GM18502 (cell line): ENCODE data around the gene ANK2.

ENCODE experiments used
- ATAC-seq: cut with Tn5 transposase; IDR thresholded peaks from one replicate; pipeline ENCODE4 v1.9.1; 2021; ENCODE audit warnings: mild to moderate bottlenecking; ENCODE audit not compliant: unreplicated experiment, poor library complexity

The ANK2 gene

DNA sequence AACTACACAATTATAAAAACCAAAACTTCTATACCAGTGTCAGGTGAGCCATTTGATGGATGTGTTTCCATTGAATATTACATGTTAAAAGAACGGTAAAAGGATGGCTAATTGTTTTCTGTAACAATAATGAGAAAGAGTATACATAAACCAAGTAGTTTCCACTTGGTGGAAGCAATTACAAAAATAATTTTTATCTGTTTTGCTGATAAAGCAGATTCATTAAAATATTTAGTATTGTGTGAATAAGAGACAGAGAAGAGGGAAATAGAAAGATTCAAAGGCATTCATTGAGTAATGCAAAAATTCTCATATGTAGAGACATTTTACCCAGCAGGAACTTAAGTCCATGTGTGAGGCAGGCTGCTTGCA, 95.7 kb downstream of the ANK2 start:
- ATAC-seq: no peak

DNA sequence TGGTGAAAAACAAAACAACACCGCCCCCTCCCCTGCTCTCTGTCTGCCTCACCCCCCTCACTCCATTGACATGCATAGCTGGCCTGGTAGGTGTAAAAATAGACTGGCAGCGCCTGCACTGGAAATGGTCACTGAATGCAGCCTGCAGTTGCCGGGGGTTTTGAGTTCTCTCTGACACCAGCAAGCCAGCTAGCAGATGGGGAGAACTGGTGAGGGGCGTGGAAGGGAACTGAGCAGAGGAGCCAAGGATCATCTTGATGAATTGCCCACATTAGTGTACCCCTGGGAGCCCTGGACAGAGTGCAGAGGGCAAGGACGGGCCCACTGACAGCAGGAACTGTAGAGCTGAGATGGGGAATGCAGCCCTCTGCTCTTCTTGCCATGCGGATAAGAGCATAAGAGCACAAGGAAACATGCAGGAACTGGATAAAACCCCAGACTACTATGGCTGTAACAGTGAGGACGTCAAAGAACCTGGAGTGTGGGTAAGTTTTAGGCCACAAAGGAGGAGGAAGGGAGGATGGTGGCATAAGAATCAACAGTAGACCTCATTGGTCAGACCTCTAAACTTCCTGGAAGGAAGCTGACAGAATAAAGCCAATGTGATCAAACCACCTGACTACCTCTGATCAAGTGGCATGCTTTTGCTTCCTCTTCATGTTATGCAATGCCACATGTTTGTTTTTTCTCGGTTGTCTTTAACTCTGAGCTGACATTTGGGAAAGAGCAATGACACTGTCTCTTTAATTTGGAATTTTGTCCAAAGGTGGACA, 96.3 kb downstream of the ANK2 start:
- ATAC-seq: no peak

- peak; percentile 79 for ATAC-seq
These were observed 97.5 kb downstream of the ANK2 start for GRCh38 chr4:113146876-113147358.

DNA sequence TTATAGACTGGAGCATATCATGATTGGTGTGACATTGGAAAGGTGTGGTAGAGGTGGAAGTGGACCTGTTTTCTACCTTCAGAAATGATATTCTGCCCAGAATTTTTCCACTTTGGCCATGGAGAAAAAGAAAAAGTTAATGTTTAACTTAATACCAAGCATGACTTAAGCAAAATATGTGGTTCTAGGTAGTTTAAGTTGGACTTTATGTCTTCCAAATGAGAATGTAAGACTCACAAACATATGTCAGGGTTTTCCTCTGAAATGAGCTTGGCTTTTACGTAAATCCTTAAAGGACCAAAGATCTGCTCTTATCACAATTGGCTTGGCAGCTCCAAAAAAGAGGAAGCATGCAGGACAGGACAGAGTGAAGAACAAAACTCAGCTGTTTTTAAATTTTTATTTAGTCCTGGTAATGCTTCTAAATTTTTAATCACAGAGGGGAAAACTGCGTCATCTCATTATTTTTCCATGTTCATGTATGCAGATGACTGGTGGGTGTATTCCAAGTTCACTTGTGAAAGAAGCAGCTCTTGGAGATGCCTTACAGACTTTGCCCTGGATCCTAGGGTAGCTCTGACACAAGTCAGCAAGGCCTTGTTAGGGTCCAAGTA, 98.2 kb downstream of the ANK2 start:
- no peak for ATAC-seq

GRCh38 chr4:113148925-113149324, 99.5 kb downstream of the ANK2 start:
- ATAC-seq: no peak

GRCh38 chr4:113153529-113154101, 104.2 kb downstream of the ANK2 start:
- ATAC-seq: no peak

DNA sequence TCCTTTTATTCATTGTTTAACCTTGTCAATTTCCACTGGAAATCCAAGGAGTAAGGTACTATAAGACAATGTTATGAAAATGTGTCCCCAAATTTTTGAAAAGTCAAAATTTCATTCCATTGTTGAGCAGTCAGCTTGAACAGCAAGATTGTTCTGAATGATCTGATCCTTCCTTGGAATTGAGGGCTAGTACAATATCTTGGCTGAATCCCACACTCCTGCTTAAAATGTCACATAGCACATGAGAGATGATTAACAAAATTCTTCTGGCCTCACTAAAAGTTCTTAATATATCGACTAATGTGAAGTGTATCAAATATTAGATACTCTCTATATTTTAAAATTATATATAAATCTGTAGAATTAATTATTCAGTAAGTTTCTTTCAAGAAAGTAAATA, 104.8 kb downstream of the ANK2 start:
- no peak for ATAC-seq

DNA sequence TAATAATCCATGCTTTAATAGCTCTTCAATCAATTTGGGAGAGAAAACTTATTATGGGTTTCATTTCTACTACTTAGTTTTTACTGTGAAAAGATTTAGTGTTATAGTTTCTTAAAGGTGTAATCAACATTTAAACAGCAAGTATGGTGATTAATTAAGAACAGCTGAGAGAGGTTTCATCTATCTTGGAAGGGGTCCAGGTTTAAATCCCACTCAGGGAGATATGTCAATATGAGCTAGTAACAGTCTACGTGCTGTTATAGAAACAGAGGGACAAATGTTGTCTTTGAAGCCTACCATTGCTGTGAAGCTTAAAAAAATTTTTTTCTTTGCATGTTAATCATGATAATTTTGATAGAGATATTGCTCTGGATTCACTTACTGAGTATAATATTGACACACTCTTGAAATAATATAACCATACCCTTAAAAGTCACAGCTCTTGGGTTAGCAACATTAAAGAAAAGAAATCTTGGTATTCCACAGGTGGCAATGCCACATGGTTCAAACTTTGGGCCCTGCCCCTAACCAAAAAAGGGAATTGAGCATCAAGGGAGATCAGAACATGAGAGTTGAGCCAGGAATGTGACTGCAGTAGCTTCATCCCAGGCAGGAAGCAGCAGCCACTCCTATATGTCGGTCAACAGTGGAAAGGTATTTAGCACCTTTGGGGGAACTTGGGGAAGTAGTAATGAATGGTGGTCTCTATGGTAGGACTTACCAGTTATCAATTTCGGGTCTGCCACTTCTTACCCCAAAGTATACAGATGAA, 107.8 kb downstream of the ANK2 start:
- no peak for ATAC-seq

GRCh38 chr4:113159942-113160545, 110.6 kb downstream of the ANK2 start:
- ATAC-seq: no peak

- ATAC-seq: no peak
These were observed 111.1 kb downstream of the ANK2 start for GRCh38 chr4:113160548-113160947.

DNA sequence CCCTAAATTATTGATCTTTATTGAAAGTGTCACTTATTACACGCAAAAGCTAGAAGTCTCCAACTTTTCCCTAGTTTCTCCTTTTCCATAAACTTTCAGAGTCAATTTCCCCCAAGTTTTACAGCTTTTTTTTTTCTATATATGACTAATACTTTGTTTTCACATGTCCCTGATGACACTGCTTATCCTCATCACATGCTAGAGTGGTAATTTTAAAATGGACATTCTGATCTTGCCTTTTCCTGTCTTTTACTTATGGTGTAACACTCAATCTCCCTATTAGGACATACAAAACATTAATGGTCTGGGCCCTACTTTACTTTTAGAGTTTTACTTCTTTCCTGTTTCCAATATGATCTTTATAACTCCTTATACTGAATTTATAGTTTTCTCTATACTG, 112.6 kb downstream of the ANK2 start:
- no peak for ATAC-seq

DNA sequence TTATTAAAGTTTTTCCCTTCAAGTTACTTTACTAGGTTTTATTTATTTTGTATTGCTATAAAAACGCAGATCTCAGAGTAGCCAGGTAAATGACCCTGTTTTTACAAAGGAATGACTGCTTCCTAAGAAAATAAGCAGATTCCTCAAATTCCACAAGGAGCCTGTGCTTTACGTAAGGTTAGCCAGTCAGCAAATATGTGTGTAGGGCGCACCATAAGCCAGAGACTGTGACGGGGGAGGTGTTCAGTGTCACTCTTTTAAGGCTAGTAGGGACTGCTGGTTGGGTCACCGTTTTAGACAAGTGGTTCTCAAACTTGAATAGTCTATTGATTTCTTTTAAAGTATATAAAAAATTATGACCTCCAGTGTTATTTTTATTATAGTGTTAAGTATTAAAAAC, 119.9 kb downstream of the ANK2 start:
- ATAC-seq: no peak

- ATAC-seq: no peak
These were observed 120.8 kb downstream of the ANK2 start for GRCh38 chr4:113170115-113170804.

DNA sequence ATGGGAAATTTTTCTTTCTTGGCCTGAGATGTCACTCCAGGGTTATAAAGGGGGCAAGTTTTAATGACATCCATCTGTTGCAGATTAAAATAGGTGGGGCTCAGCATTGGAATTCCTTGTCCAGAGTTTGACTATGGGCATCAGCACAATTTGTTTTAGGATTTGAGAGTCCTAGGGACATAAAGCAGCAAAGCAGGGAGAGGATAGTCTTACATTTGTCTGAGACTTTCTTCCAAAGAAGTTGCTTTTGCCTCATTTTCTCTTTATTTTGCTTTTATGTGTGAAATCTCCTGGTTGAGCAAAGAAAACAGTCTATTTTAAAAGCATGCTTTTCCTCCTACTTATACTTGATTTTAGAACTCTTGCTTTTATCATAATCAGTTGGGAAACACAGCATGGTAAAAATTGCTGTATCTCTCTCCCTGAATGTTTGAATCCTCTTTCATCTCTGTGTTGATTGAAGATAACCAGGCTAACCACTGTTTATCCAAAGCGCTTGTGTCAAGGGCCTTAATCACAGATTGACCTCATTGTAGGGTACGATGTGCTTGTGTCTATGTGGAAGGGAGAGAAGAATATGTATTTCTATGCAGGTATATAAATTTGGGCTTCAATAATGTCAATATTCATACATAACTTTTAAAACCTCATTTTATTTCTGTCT, 121.5 kb downstream of the ANK2 start:
- no peak for ATAC-seq

GRCh38 chr4:113173126-113173792, 123.8 kb downstream of the ANK2 start:
- ATAC-seq: no peak

- no peak for ATAC-seq
These were observed 124.4 kb downstream of the ANK2 start for GRCh38 chr4:113173793-113174264.

DNA sequence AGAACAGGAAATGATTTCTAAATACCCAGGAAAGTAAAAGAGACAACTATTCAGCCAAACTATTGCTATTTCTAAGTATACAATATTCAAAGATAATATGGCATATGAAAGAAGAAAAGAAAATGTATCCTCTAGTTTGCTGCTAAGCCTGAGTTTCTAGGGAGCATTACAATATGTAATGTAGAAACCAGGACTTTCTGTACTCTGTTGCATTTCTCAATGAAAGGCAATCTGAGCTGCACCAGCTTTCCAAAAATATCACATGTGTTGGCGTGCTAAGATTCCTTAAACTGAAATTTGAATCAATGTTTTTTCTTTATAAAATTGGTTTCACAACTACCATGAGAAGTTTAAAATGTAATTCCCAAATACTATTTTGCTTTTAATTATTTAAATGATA, 129.6 kb downstream of the ANK2 start:
- ATAC-seq: no peak

DNA sequence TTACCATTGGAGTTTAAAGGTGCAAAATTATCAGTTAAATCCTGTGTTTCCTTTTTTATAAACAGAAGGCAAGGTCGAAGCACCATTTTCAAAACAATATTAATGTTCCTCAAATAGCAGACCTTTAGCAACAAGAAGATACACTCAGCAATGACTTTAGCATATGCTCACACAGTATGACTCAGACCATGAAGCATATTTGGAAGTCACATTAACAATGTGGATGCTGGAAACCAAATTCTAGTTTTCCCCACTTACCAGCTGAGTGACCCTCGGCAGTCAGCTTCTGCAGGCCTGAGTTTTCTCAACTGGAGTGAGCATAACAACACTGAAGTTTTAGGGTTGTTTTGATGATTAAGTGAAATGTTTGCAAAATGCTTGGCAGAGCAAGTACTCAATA, 130.5 kb downstream of the ANK2 start:
- no peak for ATAC-seq
